ENCODE data around the gene CDC5L.

CDC5L gene

GRCh38 chr6:44480097-44480541, 92.6 kb downstream of the CDC5L start:
- no peak overlapping the region for H3K4me3 ChIP-seq (ENCODE audit: low read depth, low read length)
- TF ChIP-seq, protein P1, sequence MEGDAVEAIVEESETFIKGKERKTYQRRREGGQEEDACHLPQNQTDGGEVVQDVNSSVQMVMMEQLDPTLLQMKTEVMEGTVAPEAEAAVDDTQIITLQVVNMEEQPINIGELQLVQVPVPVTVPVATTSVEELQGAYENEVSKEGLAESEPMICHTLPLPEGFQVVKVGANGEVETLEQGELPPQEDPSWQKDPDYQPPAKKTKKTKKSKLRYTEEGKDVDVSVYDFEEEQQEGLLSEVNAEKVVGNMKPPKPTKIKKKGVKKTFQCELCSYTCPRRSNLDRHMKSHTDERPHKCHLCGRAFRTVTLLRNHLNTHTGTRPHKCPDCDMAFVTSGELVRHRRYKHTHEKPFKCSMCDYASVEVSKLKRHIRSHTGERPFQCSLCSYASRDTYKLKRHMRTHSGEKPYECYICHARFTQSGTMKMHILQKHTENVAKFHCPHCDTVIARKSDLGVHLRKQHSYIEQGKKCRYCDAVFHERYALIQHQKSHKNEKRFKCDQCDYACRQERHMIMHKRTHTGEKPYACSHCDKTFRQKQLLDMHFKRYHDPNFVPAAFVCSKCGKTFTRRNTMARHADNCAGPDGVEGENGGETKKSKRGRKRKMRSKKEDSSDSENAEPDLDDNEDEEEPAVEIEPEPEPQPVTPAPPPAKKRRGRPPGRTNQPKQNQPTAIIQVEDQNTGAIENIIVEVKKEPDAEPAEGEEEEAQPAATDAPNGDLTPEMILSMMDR (IDR thresholded peaks at IDR 0.05; ENCODE audit: low read depth, low read length): no peak

DNA sequence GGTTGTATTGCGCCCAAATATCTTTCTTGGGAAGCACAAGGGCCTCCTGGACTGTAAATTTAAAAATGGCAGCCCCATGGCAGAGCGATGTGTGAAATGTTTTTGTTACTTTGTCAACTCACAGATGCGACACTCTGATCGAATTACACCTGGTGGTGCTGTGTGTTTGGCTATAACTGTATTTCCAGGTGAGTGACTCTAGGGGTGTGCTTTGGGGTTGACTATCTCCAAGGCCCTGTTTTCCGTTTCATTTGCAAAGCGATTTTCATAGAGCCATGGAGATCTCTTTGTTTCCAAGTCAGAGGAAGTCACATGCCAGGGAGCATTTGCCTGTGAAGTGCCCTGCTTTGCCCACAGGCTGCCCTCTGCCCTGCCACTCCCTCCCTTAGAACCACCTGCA, 93.5 kb downstream of the CDC5L start:
- H3K4me3 ChIP-seq (ENCODE audit: low read depth, low read length): no peak overlapping the region
- TF ChIP-seq, protein P1 (IDR thresholded peaks at IDR 0.05; ENCODE audit: low read depth, low read length): no peak

DNA sequence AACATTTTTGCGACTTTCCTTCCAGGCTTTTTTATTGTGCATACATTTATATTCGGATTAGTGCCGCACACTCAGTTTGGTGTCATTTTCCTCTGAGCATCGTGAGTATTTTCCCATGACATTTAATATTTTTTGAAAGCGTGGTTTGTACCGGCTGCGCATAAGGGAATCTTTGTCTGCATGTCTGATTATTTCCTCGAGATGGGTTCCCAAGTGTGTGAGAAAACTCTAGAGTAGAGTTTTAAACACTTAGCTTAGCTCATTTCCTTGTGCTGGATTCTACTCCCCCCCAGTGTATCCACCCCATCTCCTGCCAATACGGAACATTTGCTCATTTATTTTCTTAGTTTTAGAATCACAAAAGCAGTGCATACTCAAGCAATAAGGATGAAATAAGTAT, 94.3 kb downstream of the CDC5L start:
- no peak overlapping the region for H3K4me3 ChIP-seq (ENCODE audit: low read depth, low read length)
- TF ChIP-seq, protein P1 (IDR thresholded peaks at IDR 0.05; ENCODE audit: low read depth, low read length): no peak

- no peak overlapping the region for H3K4me3 ChIP-seq (ENCODE audit: low read depth, low read length)
- TF ChIP-seq, protein P1 (IDR thresholded peaks at IDR 0.05; ENCODE audit: low read depth, low read length): no peak
Measured at GRCh38 chr6:44485601-44486401, 98.3 kb downstream of the CDC5L start.

GRCh38 chr6:44487002-44487401, 99.5 kb downstream of the CDC5L start:
- no peak overlapping the region for H3K4me3 ChIP-seq (ENCODE audit: low read depth, low read length)

DNA sequence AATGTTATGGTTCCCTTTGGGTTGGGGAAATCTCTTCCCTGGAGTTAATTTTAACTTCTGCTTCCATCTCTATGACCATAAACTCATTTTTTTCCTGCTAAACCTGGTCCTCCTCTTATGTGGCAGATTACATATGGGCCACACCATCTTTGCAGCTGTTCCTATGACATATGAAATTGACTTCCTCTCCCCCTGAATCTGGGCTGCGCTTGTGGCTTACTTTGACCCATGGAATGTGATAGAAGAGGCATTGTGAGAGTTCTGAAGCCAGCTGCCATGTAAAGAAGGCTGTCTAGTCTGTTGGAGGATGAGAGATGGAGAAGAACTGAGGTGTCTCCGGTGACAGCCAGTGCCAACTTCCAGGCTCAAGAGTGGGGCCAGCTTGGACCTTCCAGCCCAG, 100.1 kb downstream of the CDC5L start:
- no peak overlapping the region for H3K4me3 ChIP-seq (ENCODE audit: low read depth, low read length)

More at GRCh38 chr6:44487002-44487401, 99.5 kb downstream of the CDC5L start:
- TF ChIP-seq, protein P1 (IDR thresholded peaks at IDR 0.05; ENCODE audit: low read depth, low read length): no peak

More for the DNA sequence above, 100.1 kb downstream of the CDC5L start:
- TF ChIP-seq, protein P1 (IDR thresholded peaks at IDR 0.05; ENCODE audit: low read depth, low read length): no peak
